Measurements from ENCODE around the gene ADGRG6.

ADGRG6 gene

DNA sequence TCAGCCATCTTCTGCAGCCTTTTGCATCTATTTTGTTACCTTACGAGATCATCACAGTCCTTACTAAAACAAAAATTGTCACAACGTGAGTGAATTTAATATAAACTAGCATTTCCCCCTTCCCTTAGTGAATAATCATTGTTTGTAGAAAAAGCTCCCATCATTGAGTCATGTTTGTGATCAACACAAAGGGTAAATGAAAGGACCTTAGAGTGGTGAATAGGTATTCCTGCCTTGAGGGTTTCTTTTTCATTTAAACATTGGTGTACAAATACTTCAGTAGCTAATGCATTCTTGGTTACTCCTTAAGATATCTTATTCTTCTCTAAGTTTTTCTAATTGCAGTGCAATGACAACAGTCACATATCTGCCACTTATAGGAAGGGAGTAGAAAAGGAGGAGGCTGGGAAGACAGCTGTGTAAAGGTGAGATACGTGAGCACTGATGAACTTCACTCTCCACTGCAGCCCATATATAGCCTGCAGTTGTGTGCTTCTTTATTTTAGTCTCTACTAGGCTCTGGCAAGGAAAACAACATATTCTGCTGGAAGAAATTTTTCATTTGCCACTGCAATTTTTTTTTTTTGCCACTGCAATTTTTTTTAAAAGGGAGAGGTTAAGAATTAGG, 27.8 kb downstream of the ADGRG6 start:
- no peak for DNase-seq (ENCODE audit: low spot score)
- TF ChIP-seq, protein P1, sequence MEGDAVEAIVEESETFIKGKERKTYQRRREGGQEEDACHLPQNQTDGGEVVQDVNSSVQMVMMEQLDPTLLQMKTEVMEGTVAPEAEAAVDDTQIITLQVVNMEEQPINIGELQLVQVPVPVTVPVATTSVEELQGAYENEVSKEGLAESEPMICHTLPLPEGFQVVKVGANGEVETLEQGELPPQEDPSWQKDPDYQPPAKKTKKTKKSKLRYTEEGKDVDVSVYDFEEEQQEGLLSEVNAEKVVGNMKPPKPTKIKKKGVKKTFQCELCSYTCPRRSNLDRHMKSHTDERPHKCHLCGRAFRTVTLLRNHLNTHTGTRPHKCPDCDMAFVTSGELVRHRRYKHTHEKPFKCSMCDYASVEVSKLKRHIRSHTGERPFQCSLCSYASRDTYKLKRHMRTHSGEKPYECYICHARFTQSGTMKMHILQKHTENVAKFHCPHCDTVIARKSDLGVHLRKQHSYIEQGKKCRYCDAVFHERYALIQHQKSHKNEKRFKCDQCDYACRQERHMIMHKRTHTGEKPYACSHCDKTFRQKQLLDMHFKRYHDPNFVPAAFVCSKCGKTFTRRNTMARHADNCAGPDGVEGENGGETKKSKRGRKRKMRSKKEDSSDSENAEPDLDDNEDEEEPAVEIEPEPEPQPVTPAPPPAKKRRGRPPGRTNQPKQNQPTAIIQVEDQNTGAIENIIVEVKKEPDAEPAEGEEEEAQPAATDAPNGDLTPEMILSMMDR (IDR thresholded peaks at IDR 0.05; ENCODE audit: extremely low read depth, insufficient read depth, missing control alignments) = no peak
- in situ Hi-C loops (cut with MboI; ENCODE audit: low pct_unique_long_range_greater_than_20kb, low sequenced_read_pairs, unreplicated experiment) = no loop called here

DNA sequence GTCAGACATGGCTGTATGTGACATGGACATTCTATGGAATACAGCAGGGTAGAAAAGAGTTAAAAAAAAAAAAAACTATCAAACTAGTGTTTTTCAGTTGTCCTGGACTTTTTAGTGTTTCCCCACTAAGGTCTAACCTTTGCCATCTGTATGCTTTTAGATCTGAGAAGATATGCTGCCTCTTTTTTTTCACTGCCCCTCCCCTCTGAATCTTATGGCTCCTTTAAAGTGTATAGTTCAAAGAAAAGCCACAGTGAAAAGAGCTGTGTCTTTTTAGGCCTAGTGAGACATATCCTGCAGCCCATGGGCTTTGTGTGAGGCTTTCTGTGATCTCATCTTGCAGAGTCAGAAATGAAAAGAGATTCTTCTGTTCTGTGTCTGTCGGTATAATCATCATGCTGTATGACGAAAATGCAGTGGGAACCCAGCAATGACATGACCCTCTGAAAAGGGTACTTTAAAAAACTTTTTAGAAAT, 29.3 kb downstream of the ADGRG6 start:
- no peak for DNase-seq (ENCODE audit: low spot score)
- in situ Hi-C loops (cut with MboI; ENCODE audit: low pct_unique_long_range_greater_than_20kb, low sequenced_read_pairs, unreplicated experiment) = no loop called here

DNA sequence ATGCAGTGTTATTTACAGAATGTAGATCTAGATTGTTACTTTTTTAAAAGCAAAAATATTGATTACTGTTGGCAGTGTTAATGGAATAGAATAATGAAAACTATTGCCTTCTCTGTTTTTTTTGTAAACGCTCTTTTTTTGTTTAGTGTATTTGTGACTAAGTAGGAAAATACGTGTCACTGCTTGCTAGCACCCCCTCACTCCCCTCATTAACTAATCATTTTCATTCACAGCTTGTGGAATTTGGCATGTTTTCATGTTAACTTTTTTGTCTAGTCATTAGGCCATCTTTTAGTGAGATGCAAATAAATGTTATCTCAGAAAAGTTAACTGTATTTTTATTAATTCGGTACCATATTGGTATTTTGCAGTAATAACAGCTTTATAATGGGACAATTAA, 29.8 kb downstream of the ADGRG6 start:
- in situ Hi-C loops (cut with MboI; ENCODE audit: low pct_unique_long_range_greater_than_20kb, low sequenced_read_pairs, unreplicated experiment) = no loop called here
- no peak for DNase-seq (ENCODE audit: low spot score)
- TF ChIP-seq, protein P1 (IDR thresholded peaks at IDR 0.05; ENCODE audit: extremely low read depth, insufficient read depth, missing control alignments) = no peak

More for the DNA sequence above, 29.3 kb downstream of the ADGRG6 start:
- TF ChIP-seq, protein P1 (IDR thresholded peaks at IDR 0.05; ENCODE audit: extremely low read depth, insufficient read depth, missing control alignments) = no peak

DNA sequence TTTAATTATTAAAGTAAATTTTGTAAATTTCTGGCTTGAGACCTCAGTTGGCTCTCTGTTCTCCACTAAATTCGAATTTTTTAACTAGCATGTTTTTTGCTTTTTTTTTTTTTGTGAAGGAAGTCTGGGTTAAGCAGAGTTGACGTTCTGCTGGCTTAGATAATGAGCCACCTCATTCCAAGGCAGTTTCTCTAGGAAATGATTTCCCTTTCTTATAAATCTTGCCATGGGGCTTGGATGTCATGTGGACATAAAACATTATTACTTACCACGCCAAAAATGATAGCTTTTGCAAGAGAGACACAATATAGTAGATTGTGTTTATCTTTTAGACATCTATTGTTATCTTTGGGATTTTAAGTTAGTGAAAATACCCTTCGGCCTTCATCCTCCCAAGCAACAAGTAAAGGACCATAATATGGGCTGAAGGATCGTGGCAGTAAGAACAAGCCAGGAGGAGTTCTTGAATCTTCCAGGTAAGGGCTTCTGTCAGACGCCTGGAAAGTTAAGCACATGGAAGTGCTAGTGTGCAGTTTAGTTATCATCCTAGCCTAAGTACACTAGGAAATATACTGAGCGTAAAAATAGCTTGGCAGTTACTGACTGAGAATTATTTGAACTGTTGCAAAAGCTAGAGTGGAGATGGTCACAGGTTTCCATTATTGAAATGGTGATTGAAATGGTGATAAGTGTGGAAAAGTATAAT, 30.7 kb downstream of the ADGRG6 start:
- TF ChIP-seq, protein P1 (IDR thresholded peaks at IDR 0.05; ENCODE audit: extremely low read depth, insufficient read depth, missing control alignments) = no peak

DNA sequence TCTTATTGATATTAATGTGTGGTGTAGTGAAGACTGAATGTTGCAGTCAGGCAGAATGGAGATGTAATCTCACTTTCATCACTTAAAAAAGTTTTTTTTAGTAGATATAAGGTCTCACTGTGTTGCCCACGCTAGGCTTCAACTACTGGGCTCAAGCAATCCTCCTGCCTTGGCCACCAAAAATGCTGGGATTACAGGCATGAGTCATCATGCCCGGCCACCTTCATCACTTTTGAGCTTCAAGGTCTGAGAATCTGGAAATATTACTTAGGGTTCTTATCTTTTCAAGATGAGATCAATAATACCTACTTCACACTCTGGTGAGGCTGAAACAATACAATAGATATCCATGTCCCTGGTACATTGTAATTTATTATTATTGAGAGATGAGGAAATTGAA, 31.6 kb downstream of the ADGRG6 start:
- TF ChIP-seq, protein P1 (IDR thresholded peaks at IDR 0.05; ENCODE audit: extremely low read depth, insufficient read depth, missing control alignments) = no peak
- in situ Hi-C loops (cut with MboI; ENCODE audit: low pct_unique_long_range_greater_than_20kb, low sequenced_read_pairs, unreplicated experiment) = no loop called here
- DNase-seq (ENCODE audit: low spot score) = no peak

More for the DNA sequence above, 30.7 kb downstream of the ADGRG6 start:
- in situ Hi-C loops (cut with MboI; ENCODE audit: low pct_unique_long_range_greater_than_20kb, low sequenced_read_pairs, unreplicated experiment) = no loop called here
- DNase-seq (ENCODE audit: low spot score) = no peak

DNA sequence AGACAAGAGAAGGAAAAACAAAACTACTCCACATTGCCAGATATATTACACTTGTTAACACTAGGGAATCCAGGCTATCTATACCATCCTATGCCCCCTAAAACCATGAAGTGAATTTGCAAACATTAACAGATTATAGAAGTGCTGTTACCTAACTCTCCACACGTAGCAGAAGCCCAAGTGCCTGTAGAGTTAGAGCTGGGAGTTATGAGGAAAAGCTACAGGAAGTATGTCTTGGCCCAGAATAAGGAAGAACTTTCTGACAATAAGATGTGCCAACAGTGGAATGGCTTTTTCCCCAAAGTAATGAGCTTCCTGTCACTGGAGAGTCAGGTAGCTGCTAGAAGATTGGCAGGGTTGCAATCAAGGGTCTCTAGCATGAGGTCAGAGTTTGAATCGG, 32.5 kb downstream of the ADGRG6 start:
- in situ Hi-C loops (cut with MboI; ENCODE audit: low pct_unique_long_range_greater_than_20kb, low sequenced_read_pairs, unreplicated experiment) = no loop called here
- DNase-seq (ENCODE audit: low spot score) = no peak
- TF ChIP-seq, protein P1 (IDR thresholded peaks at IDR 0.05; ENCODE audit: extremely low read depth, insufficient read depth, missing control alignments) = no peak
